Body of pancreas (tissue), 4 donors: ENCODE data around the gene TCEANC2. TPM values are rescaled to one million over a fixed set of nuclear protein-coding genes. Genes with fewer than 3 reads are reported as not detected.

ENCODE experiments used
- ATAC-seq: fragments of 150-250 bp; one replicate; pipeline ENCODE4 v1.9.1; 2016
- DNase-seq, 4 donors: peaks; one replicate each; pipeline ENCODE4 v3.0.0-alpha.2; 2019
- H3K27ac ChIP-seq, 4 donors: fragments of 200-600 bp; sonication (generic); 1 replicate in 3 of 4; 2 replicates in 1 of 4; pipeline versions ENCODE4 v1.5.1 to v1.6.1; 2016 to 2019; ENCODE audit warnings: mild to moderate bottlenecking in 1 of 4, mixed read lengths in 1 of 4, moderate library complexity in 1 of 4
- H3K27me3 ChIP-seq, 2 donors: fragments of 200-600 bp; sonication (generic); one replicate each; pipeline ENCODE4 v1.6.0; 2016; ENCODE audit warnings: mild to moderate bottlenecking in 1 of 2
- H3K36me3 ChIP-seq, 2 donors: fragments of 200-600 bp; sonication (generic); replicated peaks in 1 of 2; 2 replicates each; pipeline ENCODE4 v1.5.1; 2016; ENCODE audit warnings: low read depth in 2 of 2; ENCODE audit not compliant: insufficient read depth in 1 of 2
- H3K4me1 ChIP-seq: fragments of 200-600 bp; sonication (generic); one replicate; pipeline ENCODE4 v1.6.0; 2016
- H3K4me3 ChIP-seq, 2 donors: fragments of 200-600 bp; sonication (generic); 1 replicate in 1 of 2; 2 replicates in 1 of 2; pipeline ENCODE4 v1.5.1; 2016 to 2019
- H3K9me3 ChIP-seq, 3 donors: fragments of 200-600 bp; sonication (generic); 1 replicate in 2 of 3; 2 replicates in 1 of 3; pipeline ENCODE4 v1.5.1; 2016
- CTCF ChIP-seq, 7 experiments: fragments of 450-650 bp in 4 of 7; fragments of 200-600 bp in 3 of 7; sonication (generic) in 3 of 7; IDR thresholded peaks; one replicate each; pipeline ENCODE4 v1.5.1; 2016 to 2019; ENCODE audit warnings: antibody characterized with exemption in 7 of 7
- POLR2A ChIP-seq, 3 donors: fragments of 450-650 bp; IDR thresholded peaks; one replicate each; pipeline ENCODE4 v1.6.1; 2016; ENCODE audit warnings: antibody characterized with exemption in 3 of 3, mild to moderate bottlenecking in 2 of 3
- WGBS, 2 donors: methylation state at CpG; one replicate each; pipeline ENCODE4 v1.1.5; 2017; 5-methylcytosine and 5-hydroxymethylcytosine counted together
- intact Hi-C: fragments of 100-400 bp; cut with DNase I; formaldehyde crosslinking; loops from one replicate; pipeline ENCODE4 v1.15.1; 2023
- total RNA-seq, 2 donors: library from RNA; depleted of rRNA; stranded (reverse); fragments of >200 nt; gene quantifications; one replicate each; pipeline ENCODE4 v1.1.0, GENCODE V29; 2016

Gene TCEANC2
- total RNA-seq, 2 donors from 2014 or later = 1.3 to 2.9 TPM

- H3K4me3 ChIP-seq = no peak overlapping the region
- WGBS, 2 donors = 66 to 67% methylated on average over 5 to 8 of the region's 8 CpGs
- ATAC-seq = no peak
- no peaks in the 10 kb centered on the region for H3K9me3 ChIP-seq
- no peak overlapping the region for H3K27ac ChIP-seq
- no peaks in the 10 kb centered on the region for H3K36me3 ChIP-seq
- no peaks in the 10 kb centered on the region for H3K27me3 ChIP-seq
- TF ChIP-seq POLR2A (IDR thresholded peaks at IDR 0.05) = no peak
- DNase-seq = no peak
- H3K4me1 ChIP-seq = peaks cover 10% of the 10 kb centered on the region
- intact Hi-C loops = no loop called here
These were observed 40.5 kb upstream of the TCEANC2 start for GRCh38 chr1:54012863-54013262.

GRCh38 chr1:54013393-54014008, 39.9 kb upstream of the TCEANC2 start:
- Histone ChIP-seq H3K36me3 (no peaks in the 10 kb centered on the region), H3K4me3 (no peak overlapping the region), H3K27me3 (no peaks in the 10 kb centered on the region), H3K4me1 (peaks cover 10% of the 10 kb centered on the region), H3K27ac (no peak overlapping the region), H3K9me3 (no peaks in the 10 kb centered on the region)
- intact Hi-C loops = no loop called here
- DNase-seq (no peak), ATAC-seq (no peak)
- WGBS, 2 donors = 65 to 68% methylated on average over 8 of the region's 8 CpGs
- TF ChIP-seq POLR2A (IDR thresholded peaks at IDR 0.05) = no peak
- no peak for TF ChIP-seq CTCF (IDR thresholded peaks at IDR 0.05)

- intact Hi-C loops = no loop called here
- Histone ChIP-seq H3K27me3 (no peaks in the 10 kb centered on the region), H3K4me1 (peaks cover 10% of the 10 kb centered on the region), H3K9me3 (no peaks in the 10 kb centered on the region), H3K36me3 (no peaks in the 10 kb centered on the region), H3K4me3 (no peak overlapping the region), H3K27ac (no peak overlapping the region)
- DNase-seq (no peak), ATAC-seq (no peak)
- 50 to 83% methylated on average over 9 to 15 of the region's 17 CpGs for WGBS, 2 donors
- TF ChIP-seq POLR2A (IDR thresholded peaks at IDR 0.05) (no peak), CTCF (IDR thresholded peaks at IDR 0.05) (no peak)
These were observed 39.3 kb upstream of the TCEANC2 start for GRCh38 chr1:54014009-54014629.

DNA sequence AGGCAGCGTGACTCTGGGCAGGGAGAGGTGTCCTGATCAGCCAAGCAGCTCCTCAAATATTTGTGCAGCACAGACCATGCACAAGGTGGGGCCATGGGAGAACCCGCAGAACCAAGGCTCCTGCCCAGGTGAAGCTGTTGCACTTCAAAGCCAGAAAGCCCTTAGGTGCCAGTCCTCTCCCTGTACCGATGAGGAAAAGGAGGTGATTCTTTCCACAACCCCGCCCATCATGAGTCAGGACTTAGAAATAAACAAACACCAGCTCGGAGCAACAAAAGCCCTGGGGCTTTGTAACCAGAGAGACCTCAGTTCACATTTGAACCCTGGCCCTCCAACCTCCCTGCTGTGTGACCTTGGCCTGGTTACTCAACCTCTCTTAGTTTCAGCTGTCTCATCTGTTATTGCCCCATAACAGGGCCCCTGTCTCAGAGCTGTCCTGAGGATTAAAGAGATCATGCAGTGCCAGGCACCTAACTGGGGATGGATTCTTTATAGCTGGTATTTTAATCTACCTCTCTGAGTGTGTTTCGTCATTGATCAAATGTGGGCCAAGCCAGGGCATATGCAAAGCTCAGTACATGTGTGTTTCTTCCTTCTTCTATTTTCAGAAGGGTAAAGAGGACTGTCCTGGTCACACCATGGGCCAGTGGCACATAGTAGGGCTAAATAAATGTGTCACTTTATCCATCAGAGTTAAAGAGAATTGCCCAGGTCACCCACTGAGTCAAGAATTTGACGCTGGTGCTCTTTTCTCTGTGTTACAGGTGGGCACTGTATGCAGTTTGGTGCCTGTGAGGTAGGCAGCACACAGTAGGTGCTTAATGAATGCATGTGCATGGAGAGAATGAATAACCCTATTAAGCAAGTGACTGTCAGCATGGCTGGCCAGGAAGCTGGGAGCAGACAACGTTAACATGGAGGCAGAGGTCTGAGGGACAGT, 36.8 kb upstream of the TCEANC2 start:
- WGBS, 2 donors = 43 to 57% methylated on average over 7 to 8 of the region's 8 CpGs
- peak overlapping the region in 1 of 4 donors; percentile 11 for H3K27ac ChIP-seq
- no peaks in the 10 kb centered on the region for H3K9me3 ChIP-seq
- H3K36me3 ChIP-seq = no peaks in the 10 kb centered on the region
- no peak overlapping the region for H3K4me3 ChIP-seq
- peak in 3 of 4 donors; percentile 9 to 24 (median 14) for DNase-seq
- ATAC-seq = no peak
- no peak for TF ChIP-seq CTCF (IDR thresholded peaks at IDR 0.05)
- TF ChIP-seq POLR2A (IDR thresholded peaks at IDR 0.05) = no peak
- peaks cover 10% of the 10 kb centered on the region for H3K4me1 ChIP-seq
- no peaks in the 10 kb centered on the region for H3K27me3 ChIP-seq
- intact Hi-C loops = no loop called here

DNA sequence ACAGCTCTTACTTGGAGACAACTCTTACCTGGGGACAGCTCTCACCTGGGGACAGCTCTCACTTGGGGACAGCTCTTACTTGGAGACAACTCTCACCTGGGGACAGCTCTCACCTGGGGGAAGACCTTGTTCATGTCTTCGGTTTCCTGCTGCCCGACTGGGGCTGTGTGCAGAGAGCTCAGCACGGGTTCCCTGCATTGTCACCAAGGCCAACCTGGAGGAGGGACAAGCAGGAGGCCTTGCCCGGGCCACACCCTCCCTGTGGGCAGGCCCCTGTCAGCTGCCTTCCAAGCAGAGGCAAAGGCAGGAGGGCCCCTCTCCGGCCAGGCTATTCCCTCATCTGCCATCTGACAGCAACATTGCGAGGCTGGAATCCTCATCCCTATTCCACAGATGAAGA, 35.4 kb upstream of the TCEANC2 start, which contains the start of gene LDLRAD1:
Gene LDLRAD1 (minus strand): TSS at position 208 of the 400 bp plus-strand sequence. CDS start 74 bp downstream, at position 134.
- H3K4me1 ChIP-seq = peaks cover 10% of the 10 kb centered on the region
- H3K4me3 ChIP-seq = no peak within 1 kb of the TSS
- DNase-seq = peak in 3 of 4 donors; percentile 28 to 40 (median 36)
- no peaks in the 10 kb centered on the region for H3K9me3 ChIP-seq
- H3K27me3 ChIP-seq = no peaks in the 10 kb centered on the region
- TF ChIP-seq CTCF (IDR thresholded peaks at IDR 0.05) = no peak
- no peak for TF ChIP-seq POLR2A (IDR thresholded peaks at IDR 0.05)
- no peak within 1 kb of the TSS for H3K27ac ChIP-seq
- intact Hi-C loops = no loop called here
- 25 to 29% methylated on average over 3 to 6 of the region's 6 CpGs for WGBS, 2 donors
- no peaks in the 10 kb centered on the region for H3K36me3 ChIP-seq
- peak; percentile 41 for ATAC-seq
